Common myeloid progenitor, CD34-positive (primary cell): ENCODE data around the gene KRTAP2-1. TPM values are rescaled to one million over a fixed set of nuclear protein-coding genes. Genes with fewer than 3 reads are reported as not detected.
"Not testable (repeated sequence)": the region's sequence is repeated elsewhere in the genome, so short reads cannot be mapped to it uniquely, and the experiment has no call there.

Source experiments
- CTCF ChIA-PET: fragments of 350-600 bp; sonication (Branson Sonifier 250); formaldehyde crosslinking; loops from one replicate; lab custom pipeline; 2021; ENCODE audit warnings: antibody characterized with exemption; lab: Charles Lee
- POLR2A ChIA-PET: fragments of 350-600 bp; sonication (Branson Sonifier 250); formaldehyde crosslinking; loops from one replicate; lab custom pipeline; 2021; ENCODE audit warnings: antibody characterized with exemption; lab: Charles Lee
- DNase-seq, 3 donors: peaks; one replicate each; pipeline versions ENCODE4 v3.0.0 to v3.0.0-alpha.2; 2013
- H3K27ac ChIP-seq, 2 experiments: 1 replicate in 1 of 2; 2 replicates in 1 of 2; pipeline ENCODE4 v1.7.0; 2013; ENCODE audit warnings: inconsistent platforms in 2 of 2, low read length in 2 of 2, mild to moderate bottlenecking in 2 of 2, low read depth in 1 of 2, moderate library complexity in 1 of 2; ENCODE audit not compliant: severe bottlenecking in 2 of 2, insufficient read depth in 1 of 2, poor library complexity in 1 of 2
- H3K27me3 ChIP-seq, 5 experiments: replicated peaks in 2 of 5; 1 replicate in 3 of 5; 2 replicates in 2 of 5; pipeline versions ENCODE4 v1.6.1 to v1.7.0; 2013; ENCODE audit warnings: low read length in 4 of 5, mild to moderate bottlenecking in 2 of 5, moderate library complexity in 2 of 5, inconsistent platforms in 1 of 5; ENCODE audit not compliant: insufficient read depth in 5 of 5, control insufficient read depth in 4 of 5
- H3K36me3 ChIP-seq, 4 experiments: 1 replicate in 2 of 4; 2 replicates in 2 of 4; pipeline versions ENCODE4 v1.6.1 to v1.7.0; 2013; ENCODE audit warnings: low read length in 3 of 4, control low read depth in 1 of 4, mild to moderate bottlenecking in 1 of 4; ENCODE audit not compliant: control insufficient read depth in 4 of 4, insufficient read depth in 4 of 4
- H3K4me1 ChIP-seq, 4 experiments: 1 replicate in 3 of 4; 2 replicates in 1 of 4; pipeline versions ENCODE4 v1.6.1 to v1.7.1; 2013; ENCODE audit warnings: low read length in 3 of 4, mild to moderate bottlenecking in 3 of 4, control low read depth in 1 of 4, inconsistent platforms in 1 of 4, moderate library complexity in 1 of 4; ENCODE audit not compliant: control insufficient read depth in 4 of 4, insufficient read depth in 4 of 4; ENCODE audit errors: control extremely low read depth in 1 of 4
- H3K4me3 ChIP-seq, 7 experiments: 1 replicate in 4 of 7; 2 replicates in 3 of 7; pipeline versions ENCODE4 v1.5.1 to v1.7.0; 2013; ENCODE audit warnings: mild to moderate bottlenecking in 7 of 7, low read length in 6 of 7, moderate library complexity in 6 of 7, inconsistent platforms in 2 of 7, low read depth in 2 of 7, control low read depth in 1 of 7; ENCODE audit not compliant: insufficient read depth in 4 of 7, control insufficient read depth in 1 of 7; ENCODE audit errors: extremely low read depth in 1 of 7
- H3K9me3 ChIP-seq, 5 experiments: 1 replicate in 4 of 5; 2 replicates in 1 of 5; pipeline versions ENCODE4 v1.6.1 to v1.7.1; 2013; ENCODE audit warnings: low read length in 4 of 5, mild to moderate bottlenecking in 2 of 5, inconsistent platforms in 1 of 5, low read depth in 1 of 5, moderate library complexity in 1 of 5; ENCODE audit not compliant: control insufficient read depth in 4 of 5, insufficient read depth in 2 of 5; ENCODE audit errors: control extremely low read depth in 1 of 5
- WGBS: methylation state at CpG from one replicate; pipeline ENCODE4 v1.1.5; 2013; ENCODE audit not compliant: insufficient coverage; 5-methylcytosine and 5-hydroxymethylcytosine counted together
- polyA plus RNA-seq: library from polyadenylated mRNA; unstranded; fragments of 120-200 nt; gene quantifications from one replicate; pipeline ENCODE4 v1.2.1, GENCODE V29; 2013

The KRTAP2-1 gene, protein sequence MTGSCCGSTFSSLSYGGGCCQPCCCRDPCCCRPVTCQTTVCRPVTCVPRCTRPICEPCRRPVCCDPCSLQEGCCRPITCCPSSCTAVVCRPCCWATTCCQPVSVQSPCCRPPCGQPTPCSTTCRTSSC
- not detected for polyA plus RNA-seq

DNA sequence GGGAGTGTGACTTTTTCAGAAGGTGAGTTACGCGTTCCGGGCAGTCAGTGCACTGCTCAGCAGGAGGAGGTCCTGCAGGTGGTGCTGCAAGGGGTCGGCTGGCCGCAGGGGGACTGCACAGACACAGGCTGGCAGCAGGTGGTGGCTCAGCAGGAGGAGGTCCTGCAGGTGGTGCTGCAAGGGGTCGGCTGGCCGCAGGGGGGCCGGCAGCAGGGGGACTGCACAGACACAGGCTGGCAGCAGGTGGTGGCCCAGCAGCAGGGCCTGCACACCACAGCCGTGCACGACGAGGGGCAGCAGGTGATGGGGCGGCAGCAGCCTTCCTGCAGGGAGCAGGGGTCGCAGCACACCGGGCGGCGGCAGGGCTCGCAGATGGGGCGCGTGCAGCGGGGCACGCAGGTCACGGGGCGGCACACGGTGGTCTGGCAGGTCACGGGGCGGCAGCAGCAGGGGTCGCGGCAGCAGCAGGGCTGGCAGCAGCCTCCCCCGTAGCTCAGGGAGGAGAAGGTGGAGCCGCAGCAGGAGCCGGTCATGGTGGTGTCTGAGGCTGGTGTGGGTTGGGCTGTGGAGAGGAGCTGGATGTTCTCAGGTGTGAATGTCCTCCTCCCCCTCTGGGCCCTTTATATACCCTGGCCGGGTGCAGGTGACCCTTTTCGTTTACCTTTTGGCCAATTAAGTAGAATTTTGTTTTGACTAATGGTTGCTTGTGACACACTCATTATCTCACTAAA is at the start of gene KRTAP2-1:
TSS of gene KRTAP2-1 (minus strand) at position 582 of the 731 bp plus-strand sequence. CDS start at position 533, 49 bp downstream.
- H3K4me1 ChIP-seq, POLR2A ChIA-PET, H3K9me3 ChIP-seq, H3K4me3 ChIP-seq, DNase-seq, H3K36me3 ChIP-seq, CTCF ChIA-PET, H3K27ac ChIP-seq: not testable (repeated sequence)
- H3K27me3 ChIP-seq = peaks cover 0 to 25% (median 3%) of the 10 kb centered on the region in 5 experiments
- whole genome bisulfite sequencing = 80% methylated on average over 3 of the region's 33 CpGs

DNA sequence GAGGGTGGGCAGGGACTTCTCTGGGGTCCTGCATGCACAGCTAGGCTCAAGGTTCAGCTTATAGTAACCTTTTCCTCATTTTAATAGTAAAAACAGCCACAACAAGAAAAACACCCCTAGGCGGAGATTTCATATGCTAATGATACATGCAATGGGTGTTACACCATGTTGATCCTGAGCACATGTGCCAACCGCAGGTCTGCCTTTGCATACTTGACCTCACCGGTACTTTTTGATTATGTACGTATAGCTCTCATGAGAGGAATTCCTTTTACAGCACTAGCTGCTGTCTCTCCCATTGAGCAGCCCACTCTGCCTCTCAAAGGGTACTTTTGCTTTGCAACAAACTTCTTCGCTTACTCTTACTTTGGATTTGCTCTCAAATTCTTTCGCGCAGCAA is 48.9 kb upstream of the KRTAP2-1 start:
- H3K36me3 ChIP-seq = no peaks in the 10 kb centered on the region
- peaks cover 0 to 8% (median 3%) of the 10 kb centered on the region in 4 experiments for H3K4me1 ChIP-seq
- H3K9me3 ChIP-seq = peaks cover 0 to 9% (median 3%) of the 10 kb centered on the region in 5 experiments
- no peaks in the 10 kb centered on the region for H3K27me3 ChIP-seq
- DNase-seq = no peak
- CTCF ChIA-PET = no interaction called here
- no peak overlapping the region for H3K27ac ChIP-seq
- POLR2A ChIA-PET = no interaction called here
- no peak overlapping the region for H3K4me3 ChIP-seq
- WGBS = 95% methylated on average over 4 of the region's 7 CpGs

DNA sequence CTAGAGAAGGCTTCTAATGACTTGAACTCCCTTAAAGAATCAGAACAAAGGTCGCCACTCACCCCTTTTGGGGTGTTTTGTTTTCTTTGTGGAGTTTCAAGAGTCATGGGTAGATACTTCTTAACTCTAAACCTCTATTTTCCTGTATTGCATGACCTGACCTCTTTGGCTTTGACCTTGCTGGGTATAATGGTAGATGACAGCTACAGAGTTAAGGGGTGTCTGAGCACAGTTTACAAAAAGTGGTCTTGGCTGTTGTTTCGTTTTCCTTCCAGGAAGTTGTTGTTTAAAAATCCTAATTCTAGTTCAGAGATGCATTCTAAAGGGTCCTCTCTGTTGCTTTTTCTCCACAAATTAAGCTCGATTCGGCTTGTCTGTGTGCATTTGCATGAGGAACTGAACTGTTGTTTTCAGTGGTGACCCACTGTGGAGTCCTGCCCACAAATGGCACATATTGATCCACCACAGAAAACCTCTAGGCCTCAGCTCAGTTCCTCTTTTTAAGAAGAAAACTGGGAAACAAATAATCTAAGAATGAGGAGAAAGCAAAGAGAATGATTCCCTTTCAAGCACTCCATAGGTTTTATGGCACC is 41.7 kb upstream of the KRTAP2-1 start:
- H3K9me3 ChIP-seq, CTCF ChIA-PET, H3K4me3 ChIP-seq, DNase-seq, H3K27ac ChIP-seq, H3K4me1 ChIP-seq, POLR2A ChIA-PET, H3K27me3 ChIP-seq, H3K36me3 ChIP-seq: not testable (repeated sequence)
- WGBS = 0% methylated on average over 1 of the region's 4 CpGs

DNA sequence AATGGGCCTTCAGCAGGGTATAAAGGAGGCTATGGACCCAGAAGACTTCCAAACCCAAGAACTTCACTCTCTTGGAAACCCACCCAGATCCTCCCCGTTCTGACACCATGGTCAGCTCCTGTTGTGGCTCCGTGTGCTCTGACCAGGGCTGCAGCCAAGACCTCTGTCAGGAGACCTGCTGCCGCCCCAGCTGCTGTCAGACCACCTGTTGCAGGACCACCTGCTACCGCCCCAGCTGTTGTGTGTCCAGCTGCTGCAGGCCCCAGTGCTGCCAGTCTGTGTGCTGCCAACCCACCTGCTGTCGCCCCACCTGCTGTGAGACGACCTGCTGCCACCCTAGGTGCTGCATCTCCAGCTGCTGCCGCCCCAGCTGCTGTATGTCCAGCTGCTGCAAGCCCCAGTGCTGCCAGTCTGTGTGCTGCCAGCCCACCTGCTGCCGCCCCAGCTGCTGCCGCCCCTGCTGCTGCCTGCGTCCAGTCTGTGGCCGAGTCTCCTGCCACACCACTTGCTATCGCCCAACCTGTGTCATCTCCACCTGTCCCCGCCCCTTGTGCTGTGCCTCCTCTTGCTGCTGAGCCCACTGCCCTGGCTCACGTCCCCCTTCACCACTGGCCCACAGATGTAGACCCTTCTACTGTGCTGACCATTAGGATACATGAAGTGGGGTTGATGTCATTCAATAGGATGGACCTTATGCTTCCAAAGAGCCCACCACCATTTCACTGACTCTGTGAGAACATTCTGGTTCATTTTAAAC is 37.2 kb upstream of the KRTAP2-1 start, which contains the start of gene KRTAP4-7:
TSS of gene KRTAP4-7 (plus strand) at position 51 of the 757 bp plus-strand sequence. CDS start at position 108, 57 bp downstream.
- H3K36me3 ChIP-seq, H3K9me3 ChIP-seq, H3K4me3 ChIP-seq, DNase-seq, CTCF ChIA-PET, H3K27ac ChIP-seq, H3K27me3 ChIP-seq, H3K4me1 ChIP-seq: not testable (repeated sequence)
- WGBS = 93% methylated on average over 5 of the region's 14 CpGs
- POLR2A ChIA-PET = interaction anchor here (0.6 to 0.7 kb wide), 2 partner anchors 41 to 255 kb away, joined by 3 read pairs; no protein-coding TSS in a partner anchor

DNA sequence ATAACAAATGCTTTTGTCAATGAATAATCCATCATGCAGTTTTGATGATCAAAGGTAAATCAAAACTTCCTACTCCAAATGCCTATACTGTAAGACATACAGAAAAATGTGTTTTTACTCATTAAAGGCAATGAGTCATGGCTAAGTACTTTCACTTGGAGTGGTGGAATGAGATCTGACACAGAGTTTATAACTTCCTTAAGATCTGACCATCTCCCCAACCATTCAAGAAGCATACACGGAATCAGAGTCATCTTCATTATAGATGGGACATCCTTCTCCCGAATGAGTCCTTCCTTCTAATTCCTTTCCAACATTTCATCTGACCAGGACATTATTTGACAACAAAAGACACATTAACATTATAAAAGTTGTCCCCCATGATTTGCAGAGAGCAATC is 36.3 kb upstream of the KRTAP2-1 start:
- H3K36me3 ChIP-seq, H3K9me3 ChIP-seq, POLR2A ChIA-PET, H3K4me1 ChIP-seq, DNase-seq, H3K27ac ChIP-seq, H3K4me3 ChIP-seq, H3K27me3 ChIP-seq, CTCF ChIA-PET: not testable (repeated sequence)
- WGBS = no CpG with 5 or more reads among the region's 2 CpGs

DNA sequence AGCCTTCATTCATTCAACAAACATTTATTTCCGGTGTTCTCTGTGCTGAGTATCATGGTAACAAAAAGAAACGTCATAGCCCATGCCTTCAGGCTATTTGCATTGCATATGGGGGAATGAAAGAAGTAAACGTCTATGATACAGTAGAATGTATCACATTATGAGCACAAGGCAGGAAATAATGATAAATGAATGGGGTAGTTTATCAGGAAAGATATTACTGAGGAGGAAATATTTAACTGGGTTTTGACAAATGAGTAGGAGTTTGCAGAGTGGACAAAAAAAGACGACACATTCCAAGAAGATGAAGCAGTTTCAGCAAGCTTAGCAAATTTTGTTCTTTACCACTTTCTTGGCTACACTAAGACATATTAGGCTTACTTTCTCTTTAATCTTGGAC is 35.5 kb upstream of the KRTAP2-1 start:
- H3K27me3 ChIP-seq = no peaks in the 10 kb centered on the region
- 100% methylated on average over 1 of the region's 4 CpGs for WGBS
- ChIA-PET POLR2A (no interaction called here), CTCF (no interaction called here)
- no peak overlapping the region for H3K27ac ChIP-seq
- no peaks in the 10 kb centered on the region for H3K9me3 ChIP-seq
- no peaks in the 10 kb centered on the region for H3K36me3 ChIP-seq
- H3K4me1 ChIP-seq = no peaks in the 10 kb centered on the region
- DNase-seq = no peak
- H3K4me3 ChIP-seq = no peak overlapping the region
